Spinal cord (tissue), 10 donors: ENCODE data around the gene RIOX2. TPM values are rescaled to one million over a fixed set of nuclear protein-coding genes. Genes with fewer than 3 reads are reported as not detected.
"Not testable (repeated sequence)": the region's sequence is repeated elsewhere in the genome, so short reads cannot be mapped to it uniquely, and the experiment has no call there.

Experiments
- DNase-seq, 6 donors: peaks; one replicate each; pipeline versions ENCODE4 v3.0.0 to v3.0.0-alpha.2; 2013 to 2015; ENCODE audit warnings: low spot score in 6 of 6, low read depth in 4 of 6
- H3K27ac ChIP-seq: one replicate; pipeline ENCODE4 v1.5.1; 2013; ENCODE audit warnings: low read depth, low read length, control low read depth
- H3K27me3 ChIP-seq: one replicate; pipeline ENCODE4 v1.6.1; 2013; ENCODE audit warnings: low read length; ENCODE audit not compliant: control insufficient read depth, insufficient read depth
- H3K36me3 ChIP-seq: one replicate; pipeline ENCODE4 v1.6.1; 2013; ENCODE audit warnings: low read length; ENCODE audit not compliant: control insufficient read depth, insufficient read depth
- H3K4me1 ChIP-seq: one replicate; pipeline ENCODE4 v1.6.1; 2013; ENCODE audit warnings: low read length; ENCODE audit not compliant: control insufficient read depth, insufficient read depth
- H3K4me3 ChIP-seq: one replicate; pipeline ENCODE4 v1.5.1; 2013; ENCODE audit warnings: low read depth, low read length, control low read depth
- H3K9me3 ChIP-seq: one replicate; pipeline ENCODE4 v1.6.1; 2013; ENCODE audit warnings: low read length; ENCODE audit not compliant: control insufficient read depth, insufficient read depth
- WGBS: methylation state at CpG from one replicate; pipeline ENCODE4 v1.1.5; 2013; ENCODE audit warnings: missing lambda C conversion rate; ENCODE audit not compliant: insufficient coverage; 5-methylcytosine and 5-hydroxymethylcytosine counted together
- long read RNA-seq, 4 donors: transcript quantifications; one replicate each; lab custom pipeline, GENCODE V29; 2026
- polyA plus RNA-seq, 2 donors: library from polyadenylated mRNA; unstranded; fragments of 120-200 nt; gene quantifications; one replicate each; pipeline ENCODE4 v1.2.1, GENCODE V29; 2013; ENCODE audit not compliant: insufficient read length in 2 of 2
- total RNA-seq, 2 donors: library from RNA; depleted of rRNA in 1 of 2; stranded (reverse); fragments of 120-200 nt in 1 of 2; fragments of >200 nt in 1 of 2; gene quantifications; one replicate each; pipeline versions ENCODE4 v1.2.3 to v1.2.4, GENCODE V29; 2013 to 2014
- donor health status: healthy.

The RIOX2 gene
- total RNA-seq (10 to 100 TPM; 35.3 to 41.2 TPM), polyA plus RNA-seq (10 to 100 TPM; 25.3 to 33.3 TPM)
- long read RNA-seq, donor 1, full-length matches to known transcripts: 4 of 4 reads
- long read RNA-seq, donor 1, partial matches to known transcripts: 0 of 4 reads
- long read RNA-seq, donor 1, other reads (novel, unspliced or antisense): 0 of 4 reads
- long read RNA-seq, donor 2, partial matches to known transcripts: 0 of 3 reads
- long read RNA-seq, donor 2, other reads (novel, unspliced or antisense): 0 of 3 reads
- long read RNA-seq, donor 3, partial matches to known transcripts: 0 of 2 reads
- long read RNA-seq, donor 3, other reads (novel, unspliced or antisense): 0 of 2 reads
- long read RNA-seq, donor 4, partial matches to known transcripts: 0 of 3 reads
- long read RNA-seq, donor 4, other reads (novel, unspliced or antisense): 0 of 3 reads

DNA sequence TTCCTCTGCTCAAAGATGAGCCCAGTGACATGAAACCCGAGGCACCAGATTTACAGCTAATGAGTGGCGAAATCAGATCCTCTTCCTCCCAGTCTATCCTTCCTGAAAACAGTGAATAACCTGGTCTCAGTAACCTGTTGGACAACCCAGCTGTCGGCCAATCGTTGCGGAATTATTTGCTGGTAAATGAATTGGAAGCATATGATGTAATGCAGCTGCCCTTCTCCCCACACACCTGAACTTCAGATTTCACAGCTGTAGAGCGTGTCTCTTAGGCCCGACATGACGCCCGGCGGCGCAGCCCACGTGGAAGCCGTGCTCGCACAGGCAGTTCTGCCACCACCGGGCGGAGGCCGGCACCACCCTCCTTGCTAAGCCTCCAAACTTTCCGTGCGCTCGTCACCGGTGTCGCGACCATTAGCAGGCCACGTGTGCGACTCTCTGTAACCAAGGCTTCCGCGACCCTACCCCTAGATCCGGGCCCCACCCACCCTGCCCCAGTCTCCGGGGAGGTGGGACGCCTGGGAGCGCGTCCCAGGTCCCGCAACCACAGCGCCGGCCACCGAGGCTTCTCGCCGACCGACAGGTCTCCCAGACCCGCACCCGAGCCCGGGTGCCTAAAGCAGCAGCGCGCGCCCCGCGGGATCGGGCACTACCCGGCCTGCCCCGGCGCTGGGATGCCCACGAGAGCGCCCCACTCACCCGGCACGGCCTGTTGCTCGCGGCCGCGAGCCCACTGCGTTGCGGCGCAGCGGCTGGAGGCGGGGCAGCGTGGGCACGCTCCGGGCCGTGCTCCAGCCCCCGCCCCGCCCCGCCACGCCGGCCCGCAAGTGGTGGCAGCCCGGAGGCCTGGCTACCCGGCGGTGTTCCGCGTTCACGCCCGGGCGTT is at the start of gene RIOX2:
Gene RIOX2, minus strand, starts transcription at position 753 of the 889 bp plus-strand sequence. CDS start 4,838 bp downstream, outside the sequence.
- no peaks in the 10 kb centered on the region for H3K36me3 ChIP-seq
- under 1% methylated on average over 71 of the region's 82 CpGs for WGBS
- peak within 1 kb of the TSS; percentile 48 for H3K4me3 ChIP-seq
- H3K4me1 ChIP-seq: peaks cover 11% of the 10 kb centered on the region
- no peaks in the 10 kb centered on the region for H3K9me3 ChIP-seq
- H3K27me3 ChIP-seq: no peaks in the 10 kb centered on the region
- H3K27ac ChIP-seq: peak within 1 kb of the TSS; percentile 59
- peak in 4 of 6 donors; percentile 39 to 82 (median 66) for DNase-seq

DNA sequence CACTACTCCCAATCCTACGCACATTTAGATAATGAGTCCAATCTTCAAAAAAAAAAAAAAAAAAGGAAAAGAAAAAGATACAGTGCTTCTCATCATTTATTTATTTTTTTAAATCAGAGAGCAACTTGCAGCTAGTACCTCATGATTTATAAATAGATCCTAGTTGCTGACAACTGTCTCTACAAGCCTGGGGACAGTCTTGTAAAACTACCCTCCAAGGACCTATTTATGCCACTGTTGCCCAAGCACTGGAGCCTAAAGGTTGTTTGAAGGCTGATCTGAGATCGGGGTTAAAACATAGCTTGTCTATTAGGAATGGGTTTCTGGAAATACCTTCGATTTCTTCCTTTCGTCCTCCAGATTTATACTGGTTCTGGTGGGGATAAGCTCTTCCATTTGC is 48.2 kb upstream of the RIOX2 start:
- H3K9me3 ChIP-seq: no peaks in the 10 kb centered on the region

DNA sequence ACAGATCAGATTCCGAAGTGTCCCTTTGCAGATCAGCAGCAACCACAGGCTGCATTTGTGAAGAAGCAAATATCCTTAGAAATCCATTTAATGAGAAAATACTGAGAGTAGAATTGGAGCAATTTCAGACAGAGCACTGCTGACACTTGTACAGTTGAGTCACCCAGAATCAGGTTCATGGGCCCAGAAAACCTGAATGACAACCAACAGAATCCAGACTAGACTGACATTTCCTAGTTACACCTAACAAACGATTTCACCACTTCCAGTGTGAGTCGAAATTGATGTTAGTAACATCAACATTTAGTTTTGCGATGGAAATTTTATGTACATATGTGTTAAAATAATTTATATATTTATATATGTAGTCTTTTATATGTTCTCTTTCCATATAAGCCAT is 46.1 kb upstream of the RIOX2 start:
- Histone ChIP-seq H3K4me3 (no peak overlapping the region), H3K4me1 (no peaks in the 10 kb centered on the region), H3K9me3 (no peaks in the 10 kb centered on the region), H3K27me3 (no peaks in the 10 kb centered on the region), H3K27ac (no peak overlapping the region), H3K36me3 (no peaks in the 10 kb centered on the region)
- no CpG with 5 or more reads among the region's 4 CpGs for WGBS
- DNase-seq: no peak

More for the DNA sequence above, 48.2 kb upstream of the RIOX2 start:
- no peak overlapping the region for H3K4me3 ChIP-seq
- H3K27ac ChIP-seq: no peak overlapping the region
- WGBS: no CpG with 5 or more reads among the region's 4 CpGs
- H3K4me1 ChIP-seq: no peaks in the 10 kb centered on the region
- H3K27me3 ChIP-seq: no peaks in the 10 kb centered on the region
- H3K36me3 ChIP-seq: no peaks in the 10 kb centered on the region
- DNase-seq: no peak

DNA sequence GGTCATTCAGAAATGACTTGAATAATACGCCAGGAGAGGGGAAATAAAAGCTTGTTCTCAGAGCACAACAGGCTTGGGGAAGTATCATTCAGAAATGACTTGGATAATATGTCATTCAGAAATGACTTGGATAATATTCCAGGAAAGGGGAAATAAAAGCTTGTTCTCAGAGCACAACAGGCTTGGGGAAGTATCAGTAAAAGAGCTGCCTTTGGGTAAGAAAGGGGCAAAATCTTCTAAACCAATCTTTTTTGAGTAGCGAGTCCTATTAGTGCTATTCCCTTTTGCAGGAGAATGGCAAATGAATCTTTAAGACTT is 42.0 kb upstream of the RIOX2 start:
- no peak for DNase-seq
- H3K9me3 ChIP-seq: no peaks in the 10 kb centered on the region
- WGBS: 100% methylated on average over 2 of the region's 2 CpGs

DNA sequence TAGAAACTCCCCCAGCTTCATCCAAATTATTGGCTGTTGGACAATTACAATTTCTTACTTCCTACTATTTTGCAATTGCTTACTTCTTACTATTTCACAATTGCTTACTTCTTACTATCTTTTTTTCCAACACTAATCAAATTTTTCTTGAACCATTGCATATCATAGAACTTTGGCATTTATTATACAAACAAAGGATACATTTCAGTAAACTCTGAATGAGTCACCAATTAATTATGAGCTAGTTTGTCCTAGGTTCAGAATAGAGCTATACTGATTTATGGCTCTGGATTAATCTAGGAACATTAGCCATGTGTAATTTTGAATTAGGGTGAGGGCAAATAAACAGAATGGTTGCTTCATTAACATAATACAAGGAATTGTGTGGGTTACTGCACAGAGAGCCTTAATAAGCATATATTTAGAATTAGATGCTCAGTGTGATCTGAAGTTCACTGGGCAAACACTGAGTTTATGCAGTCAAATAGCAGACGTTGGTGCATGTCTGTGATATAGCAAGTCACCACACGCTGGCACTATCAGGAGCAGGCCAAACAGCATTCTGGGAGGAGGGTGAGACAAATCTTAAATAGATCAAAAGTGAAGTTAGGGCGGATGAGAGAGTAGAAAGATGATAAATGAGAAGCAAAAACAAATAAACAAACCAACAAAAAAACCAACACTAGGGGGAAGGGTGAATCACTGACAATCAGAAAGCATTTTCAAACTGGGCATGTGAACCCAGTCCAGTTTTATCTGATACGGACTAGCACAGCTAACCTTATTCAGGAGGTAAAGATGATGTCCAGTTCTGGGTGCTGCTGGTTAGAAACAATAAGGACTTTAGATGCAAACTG is 41.4 kb upstream of the RIOX2 start:
- no peaks in the 10 kb centered on the region for H3K27me3 ChIP-seq
- 50% methylated on average over 3 of the region's 4 CpGs for WGBS
- H3K36me3 ChIP-seq: no peaks in the 10 kb centered on the region
- no peaks in the 10 kb centered on the region for H3K4me1 ChIP-seq
- no peak for DNase-seq
- no peak overlapping the region for H3K4me3 ChIP-seq
- no peak overlapping the region for H3K27ac ChIP-seq
- H3K9me3 ChIP-seq: no peaks in the 10 kb centered on the region

More for the DNA sequence above, 42.0 kb upstream of the RIOX2 start:
- no peaks in the 10 kb centered on the region for H3K27me3 ChIP-seq
- H3K27ac ChIP-seq: no peak overlapping the region
- H3K4me3 ChIP-seq: no peak overlapping the region
- no peaks in the 10 kb centered on the region for H3K4me1 ChIP-seq
- no peaks in the 10 kb centered on the region for H3K36me3 ChIP-seq

DNA sequence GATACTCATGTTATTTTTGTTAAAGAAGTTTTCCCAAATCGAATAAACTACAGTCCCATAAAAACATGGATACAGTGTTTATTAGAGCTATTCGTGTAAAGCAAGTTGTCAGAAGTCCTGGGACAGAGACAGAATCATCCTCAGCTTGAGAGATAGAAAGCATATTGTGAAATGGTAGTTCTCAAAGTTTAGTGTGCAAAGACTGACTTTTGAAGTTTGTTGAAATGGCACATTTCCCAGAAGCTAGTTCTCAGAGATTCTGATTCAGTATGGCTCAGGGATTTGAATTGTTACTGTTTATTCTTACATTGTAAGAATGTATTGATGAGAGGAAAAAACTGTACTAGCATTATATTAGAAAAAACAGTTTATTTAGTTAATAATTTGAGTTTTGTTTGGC is 40.7 kb upstream of the RIOX2 start:
- DNase-seq: peak in 1 of 6 donors; percentile 49
- WGBS: no CpG with 5 or more reads among the region's 2 CpGs
- no peaks in the 10 kb centered on the region for H3K4me1 ChIP-seq
- H3K36me3 ChIP-seq: no peaks in the 10 kb centered on the region
- no peak overlapping the region for H3K27ac ChIP-seq
- H3K4me3 ChIP-seq: no peak overlapping the region
- no peaks in the 10 kb centered on the region for H3K9me3 ChIP-seq
- H3K27me3 ChIP-seq: no peaks in the 10 kb centered on the region

DNA sequence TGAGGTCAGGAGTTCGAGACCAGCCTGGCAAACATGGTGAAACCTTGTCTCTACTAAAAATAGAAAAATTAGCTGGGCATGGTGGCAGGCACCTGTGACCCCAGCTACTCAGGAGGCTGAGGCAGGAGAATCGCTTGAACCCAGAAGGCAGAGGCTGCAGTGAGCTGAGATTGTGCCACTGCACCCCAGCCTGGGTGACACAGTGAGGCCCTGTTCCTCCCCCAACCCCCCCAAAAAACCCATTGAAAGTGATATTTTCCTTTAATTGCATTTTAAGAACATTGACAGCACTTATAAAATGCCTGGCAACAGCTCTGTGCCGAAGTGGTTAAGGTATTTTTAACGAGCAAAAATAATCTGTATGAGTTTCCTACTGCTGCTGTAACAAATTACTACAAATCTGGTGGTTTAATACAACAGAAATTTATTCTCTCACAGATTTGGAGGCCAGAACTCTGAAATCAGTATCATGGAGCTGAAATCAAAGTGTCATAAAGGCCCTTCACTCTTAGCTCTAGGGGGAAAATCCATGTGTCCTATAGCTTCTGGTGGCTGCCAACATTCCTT is 38.7 kb upstream of the RIOX2 start:
- not testable (repeated sequence) for DNase-seq, H3K4me3 ChIP-seq, H3K4me1 ChIP-seq, H3K9me3 ChIP-seq, H3K27ac ChIP-seq, H3K27me3 ChIP-seq, H3K36me3 ChIP-seq
- 93% methylated on average over 2 of the region's 4 CpGs for WGBS

DNA sequence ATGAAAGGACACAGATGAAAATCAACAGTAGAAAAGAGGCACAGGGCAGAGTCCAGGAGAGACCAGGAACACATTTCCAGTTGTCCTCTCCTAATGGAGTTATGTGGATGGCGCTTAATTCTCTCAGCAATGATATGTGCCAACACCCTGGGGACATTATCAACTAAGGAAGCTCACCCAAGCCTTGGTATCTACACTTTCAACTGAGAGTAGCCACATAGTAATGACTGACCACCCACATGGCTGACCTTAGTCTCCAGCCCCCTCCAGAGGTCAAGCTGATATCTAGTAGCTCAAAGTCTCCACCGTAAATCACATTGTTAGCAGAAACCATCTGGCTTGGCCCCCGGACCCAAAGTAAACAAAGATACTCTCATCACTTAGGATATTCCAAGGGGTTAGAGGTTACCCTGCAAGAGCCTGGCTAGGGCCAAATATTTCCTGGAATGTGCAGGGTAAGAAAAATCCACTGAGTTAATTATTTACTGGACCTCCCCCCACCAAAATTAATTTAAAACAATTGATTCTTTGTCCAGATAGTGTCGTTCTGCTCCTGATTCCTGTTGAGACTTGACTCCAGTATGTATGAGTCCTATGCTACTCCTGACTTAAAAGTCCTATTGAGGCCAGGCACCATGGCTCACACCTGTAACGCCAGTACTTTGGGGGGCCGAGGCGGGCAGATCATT is 38.1 kb upstream of the RIOX2 start:
- Histone ChIP-seq H3K36me3 (no peaks in the 10 kb centered on the region), H3K27ac (no peak overlapping the region), H3K4me1 (no peaks in the 10 kb centered on the region), H3K27me3 (no peaks in the 10 kb centered on the region), H3K9me3 (no peaks in the 10 kb centered on the region), H3K4me3 (no peak overlapping the region)
- DNase-seq: no peak
- WGBS: 85% methylated on average over 6 of the region's 7 CpGs
